Aorta (tissue), 5 donors: ENCODE results near the gene STAP1. TPM values are rescaled to one million over a fixed set of nuclear protein-coding genes. Genes with fewer than 3 reads are reported as not detected.
"Not testable (repeated sequence)": the region's sequence is repeated elsewhere in the genome, so short reads cannot be mapped to it uniquely, and the experiment has no call there.

ENCODE experiments used
- ATAC-seq: fragments of 200-7000 bp; cut with Tn5 transposase; one replicate; pipeline ENCODE4 v1.9.1; 2022; ENCODE audit warnings: moderate library complexity; ENCODE audit not compliant: low FRiP score
- DNase-seq, 2 donors: peaks; one replicate each; pipeline ENCODE4 v3.0.0-alpha.2; 2020
- H3K27ac ChIP-seq, 2 donors: one replicate each; pipeline ENCODE4 v1.5.1; 2013; ENCODE audit warnings: low read length in 2 of 2, mild to moderate bottlenecking in 2 of 2, moderate library complexity in 2 of 2, control low read depth in 1 of 2, inconsistent platforms in 1 of 2, low read depth in 1 of 2
- H3K27me3 ChIP-seq, 2 donors: one replicate each; pipeline ENCODE4 v1.6.1; 2013; ENCODE audit warnings: control low read depth in 1 of 2, low read length in 1 of 2, mild to moderate bottlenecking in 1 of 2, moderate library complexity in 1 of 2; ENCODE audit not compliant: insufficient read depth in 2 of 2, control insufficient read depth in 1 of 2
- H3K36me3 ChIP-seq, 2 donors: one replicate each; pipeline ENCODE4 v1.6.1; 2013; ENCODE audit warnings: control low read depth in 1 of 2, low read length in 1 of 2, mild to moderate bottlenecking in 1 of 2; ENCODE audit not compliant: insufficient read depth in 2 of 2, control insufficient read depth in 1 of 2
- H3K4me1 ChIP-seq, 2 donors: one replicate each; pipeline ENCODE4 v1.6.1; 2013; ENCODE audit warnings: low read length in 2 of 2, control low read depth in 1 of 2, mild to moderate bottlenecking in 1 of 2, moderate library complexity in 1 of 2; ENCODE audit not compliant: insufficient read depth in 2 of 2, control insufficient read depth in 1 of 2
- H3K4me3 ChIP-seq, 2 donors: one replicate each; pipeline ENCODE4 v1.5.1; 2013; ENCODE audit warnings: low read length in 2 of 2, control low read depth in 1 of 2, mild to moderate bottlenecking in 1 of 2
- H3K9me3 ChIP-seq: one replicate; pipeline ENCODE4 v1.6.1; 2013; ENCODE audit warnings: mild to moderate bottlenecking, low read length; ENCODE audit not compliant: control insufficient read depth
- WGBS, 2 donors: extraction: QIAGEN DNeasy Blood & Tissue Kit; methylation state at CpG; one replicate each; pipeline ENCODE4 v1.1.7; 2013; 5-methylcytosine and 5-hydroxymethylcytosine counted together
- intact Hi-C, 2 donors: fragments of 100-400 bp; cut with DNase I; formaldehyde crosslinking; loops; one replicate each; pipeline versions ENCODE4 v1.14.2 to v1.15.0; 2022
- polyA plus RNA-seq, 2 donors: library from polyadenylated mRNA; stranded (reverse); fragments of 200-250 nt; gene quantifications; one replicate each; pipeline ENCODE4 v1.2.3, GENCODE V29; 2013
- total RNA-seq, 2 donors: library from RNA; stranded (reverse); fragmentation: NEBNext Ultra II Directional; extraction: Animal tissue kit (Norgen Biotek cat#: 25700); gene quantifications; one replicate each; pipeline ENCODE4 v1.2.1, GENCODE V29; 2021
- donor health status: healthy with polysubstance abuse.
- donor health status: Bipolar disorder and iron deficiency.
- donor health status: DM: no; HTN: no; CAD: no.
- donor health status: DM: no; HTN: no; CAD: no.
- donor health status: DM: yes; HTN: yes; CAD: no.

The STAP1 gene
- total and polyA plus RNA-seq, 4 donors: 0.33 to 0.88 TPM; not detected in 2

DNA sequence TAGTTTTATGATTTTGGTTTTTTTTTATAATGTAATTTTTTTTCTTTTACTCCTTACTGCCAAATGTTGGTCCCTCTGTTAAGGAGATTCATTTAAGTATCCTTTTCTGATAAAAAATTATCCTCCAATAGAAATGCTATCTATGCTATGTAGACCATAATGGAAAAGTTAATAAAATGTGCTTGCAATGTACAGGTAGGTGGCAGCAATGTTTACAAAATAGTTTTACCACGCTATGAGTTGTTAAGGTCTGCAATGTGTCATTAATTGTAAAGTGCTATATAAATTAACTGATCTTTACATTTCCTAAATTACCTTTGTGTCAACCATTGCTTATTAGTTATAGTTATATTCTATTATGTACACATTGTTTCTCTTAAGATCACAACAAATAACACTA lies 9.4 kb upstream of the STAP1 start:
- H3K4me3 ChIP-seq: no peak overlapping the region

DNA sequence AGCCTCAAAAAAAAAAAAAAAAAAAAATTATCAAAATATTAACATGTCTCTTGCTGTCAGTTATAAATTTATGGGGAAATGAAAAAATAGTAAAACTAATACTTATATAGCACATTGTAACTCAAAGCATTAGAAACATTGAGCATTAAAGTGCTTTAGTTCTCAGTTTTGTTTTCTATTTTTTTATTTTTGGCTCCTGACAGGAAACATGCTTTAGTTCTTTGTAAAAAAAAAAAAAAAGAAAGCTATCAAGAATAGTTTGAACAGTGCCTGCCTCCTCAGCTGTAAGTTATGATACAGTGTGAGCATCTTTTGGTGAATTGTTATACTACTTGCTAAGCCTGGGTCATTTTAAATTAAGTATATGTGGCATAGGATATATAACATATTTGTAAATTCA lies 8.1 kb upstream of the STAP1 start:
- Histone ChIP-seq H3K4me1 (no peaks in the 10 kb centered on the region), H3K36me3 (no peaks in the 10 kb centered on the region), H3K4me3 (no peak overlapping the region), H3K9me3 (no peaks in the 10 kb centered on the region), H3K27me3 (no peaks in the 10 kb centered on the region), H3K27ac (no peak overlapping the region)
- DNase-seq (no peak), ATAC-seq (no peak)
- intact Hi-C loops: no loop called here

More for the DNA sequence above, 9.4 kb upstream of the STAP1 start:
- H3K36me3 ChIP-seq: no peaks in the 10 kb centered on the region
- H3K27ac ChIP-seq: no peak overlapping the region
- H3K9me3 ChIP-seq: no peaks in the 10 kb centered on the region
- DNase-seq (no peak), ATAC-seq (no peak)
- H3K27me3 ChIP-seq: no peaks in the 10 kb centered on the region
- intact Hi-C loops: loop anchor here in 1 of 2 donors (5.0 kb wide), 1 partner anchor 153 kb away; the partner anchor contains the start of gene UBA6
- 5 to 33% methylated on average over 1 of the region's 1 CpG for WGBS, 2 donors
- H3K4me1 ChIP-seq: no peaks in the 10 kb centered on the region

- H3K4me1 ChIP-seq: no peaks in the 10 kb centered on the region
- DNase-seq (no peak), ATAC-seq (no peak)
- H3K36me3 ChIP-seq: no peaks in the 10 kb centered on the region
- WGBS, 2 donors: 91 to 92% methylated on average over 3 of the region's 3 CpGs
- no peak overlapping the region for H3K27ac ChIP-seq
- H3K27me3 ChIP-seq: no peaks in the 10 kb centered on the region
- H3K9me3 ChIP-seq: no peaks in the 10 kb centered on the region
- intact Hi-C loops: no loop called here
- no peak overlapping the region for H3K4me3 ChIP-seq
Measured at GRCh38 chr4:67550857-67551256, 7.7 kb upstream of the STAP1 start.

DNA sequence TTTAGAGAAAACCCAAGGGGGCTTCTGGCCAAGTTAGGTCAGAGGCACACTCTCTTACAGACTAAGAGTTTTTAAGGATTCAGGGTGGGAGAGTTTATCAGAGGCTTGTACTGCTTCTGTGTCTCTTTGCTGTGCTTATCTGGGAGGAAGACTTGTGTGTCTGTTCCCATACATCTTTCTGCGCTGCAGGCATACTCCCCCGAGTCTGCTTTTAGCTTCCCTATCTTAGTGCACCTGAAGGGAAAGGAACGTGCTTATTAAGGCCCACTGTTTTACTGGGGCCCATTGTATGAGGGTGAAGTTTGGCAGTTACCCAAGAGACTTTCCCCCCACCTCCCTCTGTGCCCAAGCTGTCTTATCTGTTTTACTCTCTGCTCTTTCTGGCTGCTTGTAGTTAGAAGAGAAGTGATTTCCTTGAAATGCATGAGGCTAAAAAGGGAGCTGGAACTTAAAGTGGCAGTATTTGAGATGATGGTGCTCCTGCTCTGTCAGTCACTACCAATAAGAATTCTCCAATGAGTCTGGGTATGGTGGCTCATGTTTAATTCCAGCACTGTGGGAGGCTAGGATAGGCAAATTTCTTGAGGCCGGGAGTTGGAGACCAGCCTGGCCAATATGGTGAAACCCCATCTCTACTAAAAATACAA lies 6.3 kb upstream of the STAP1 start:
- H3K27me3 ChIP-seq, intact Hi-C loops, H3K27ac ChIP-seq, H3K36me3 ChIP-seq, ATAC-seq, H3K9me3 ChIP-seq, H3K4me3 ChIP-seq, DNase-seq, H3K4me1 ChIP-seq: not testable (repeated sequence)
- 83 to 88% methylated on average over 4 of the region's 4 CpGs for WGBS, 2 donors

- ATAC-seq (no peak), DNase-seq (no peak)
- 90 to 92% methylated on average over 3 of the region's 3 CpGs for WGBS, 2 donors
- H3K4me3 ChIP-seq: no peak overlapping the region
- intact Hi-C loops: no loop called here
- H3K4me1 ChIP-seq: no peaks in the 10 kb centered on the region
- H3K36me3 ChIP-seq: no peaks in the 10 kb centered on the region
- H3K27me3 ChIP-seq: no peaks in the 10 kb centered on the region
- no peak overlapping the region for H3K27ac ChIP-seq
- H3K9me3 ChIP-seq: no peaks in the 10 kb centered on the region
Measured at GRCh38 chr4:67554096-67554495, 4.4 kb upstream of the STAP1 start.

DNA sequence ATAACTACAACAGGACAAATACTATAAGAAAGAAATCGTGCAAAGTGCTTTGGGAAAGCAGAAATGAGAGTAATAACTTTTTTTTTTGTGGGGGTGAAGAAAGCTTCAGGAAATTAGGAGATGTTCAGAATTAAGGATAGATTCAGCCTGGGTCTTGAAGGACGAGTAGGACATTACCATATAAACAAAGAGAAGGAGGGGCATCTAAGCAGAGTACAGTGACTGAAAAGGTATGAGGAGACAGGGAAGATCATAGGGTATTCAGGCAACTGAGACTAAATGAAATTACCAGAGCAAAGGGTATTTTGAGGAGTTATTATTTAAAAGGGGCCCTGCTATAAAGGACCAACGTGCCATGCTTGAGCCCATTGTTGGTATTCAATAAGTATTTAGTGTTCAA lies 3.1 kb upstream of the STAP1 start:
- no peaks in the 10 kb centered on the region for H3K9me3 ChIP-seq
- DNase-seq: no peak
- no peaks in the 10 kb centered on the region for H3K27me3 ChIP-seq
- H3K36me3 ChIP-seq: no peaks in the 10 kb centered on the region
- intact Hi-C loops: no loop called here
- no peak for ATAC-seq
- H3K4me1 ChIP-seq: no peaks in the 10 kb centered on the region
- no peak overlapping the region for H3K27ac ChIP-seq
- H3K4me3 ChIP-seq: no peak overlapping the region
- 67 to 71% methylated on average over 3 of the region's 3 CpGs for WGBS, 2 donors

- Histone ChIP-seq H3K27ac (no peak overlapping the region), H3K4me1 (no peaks in the 10 kb centered on the region), H3K36me3 (no peaks in the 10 kb centered on the region), H3K27me3 (no peaks in the 10 kb centered on the region), H3K4me3 (no peak overlapping the region), H3K9me3 (no peaks in the 10 kb centered on the region)
- intact Hi-C loops: no loop called here
- ATAC-seq (no peak), DNase-seq (no peak)
- WGBS, 2 donors: 38 to 42% methylated on average over 2 of the region's 2 CpGs
Measured at GRCh38 chr4:67556436-67556835, 2.1 kb upstream of the STAP1 start.

- intact Hi-C loops: no loop called here
- ATAC-seq: no peak
Measured at GRCh38 chr4:67565284-67565683, 6.8 kb downstream of the STAP1 start.

DNA sequence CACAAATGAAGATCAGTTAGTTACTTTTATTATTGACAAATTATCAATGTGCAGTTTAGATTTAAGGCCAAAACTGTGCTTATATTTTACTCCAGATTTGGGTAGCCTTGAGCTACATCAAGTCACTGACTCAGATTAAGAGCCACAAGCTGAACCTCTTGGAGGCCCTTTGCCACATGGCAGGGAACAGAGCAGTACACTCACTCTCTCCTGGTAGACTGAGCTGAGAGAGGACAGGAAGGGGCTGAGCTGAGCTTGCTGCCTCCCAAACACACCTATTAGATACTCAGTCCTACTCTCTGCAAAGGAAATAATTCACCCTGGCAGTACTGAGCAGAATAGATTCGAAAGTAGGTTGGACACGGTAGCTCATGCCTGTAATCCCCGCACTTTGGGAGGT lies 7.8 kb downstream of the STAP1 start:
- no peak overlapping the region for H3K4me3 ChIP-seq
- H3K36me3 ChIP-seq: no peaks in the 10 kb centered on the region
- intact Hi-C loops: no loop called here
- 92 to 93% methylated on average over 3 of the region's 3 CpGs for WGBS, 2 donors
- DNase-seq (no peak), ATAC-seq (no peak)
- no peaks in the 10 kb centered on the region for H3K9me3 ChIP-seq
- H3K27ac ChIP-seq: no peak overlapping the region
- no peaks in the 10 kb centered on the region for H3K4me1 ChIP-seq
- no peaks in the 10 kb centered on the region for H3K27me3 ChIP-seq

More at GRCh38 chr4:67565284-67565683, 6.8 kb downstream of the STAP1 start:
- Histone ChIP-seq H3K4me3 (no peak overlapping the region), H3K9me3 (no peaks in the 10 kb centered on the region), H3K4me1 (no peaks in the 10 kb centered on the region), H3K27ac (no peak overlapping the region), H3K27me3 (no peaks in the 10 kb centered on the region), H3K36me3 (no peaks in the 10 kb centered on the region)
- DNase-seq: no peak
